ENCODE data around the gene DAZL.

- TF ChIP-seq CTCF (IDR thresholded peaks at IDR 0.05) = no peak
- TF ChIP-seq POLR2A (IDR thresholded peaks at IDR 0.05) = no peak
Measured at GRCh38 chr3:16568115-16568514, 37.1 kb downstream of the DAZL start.
